ENCODE data around the gene ST14.

- TF ChIP-seq, protein P1, sequence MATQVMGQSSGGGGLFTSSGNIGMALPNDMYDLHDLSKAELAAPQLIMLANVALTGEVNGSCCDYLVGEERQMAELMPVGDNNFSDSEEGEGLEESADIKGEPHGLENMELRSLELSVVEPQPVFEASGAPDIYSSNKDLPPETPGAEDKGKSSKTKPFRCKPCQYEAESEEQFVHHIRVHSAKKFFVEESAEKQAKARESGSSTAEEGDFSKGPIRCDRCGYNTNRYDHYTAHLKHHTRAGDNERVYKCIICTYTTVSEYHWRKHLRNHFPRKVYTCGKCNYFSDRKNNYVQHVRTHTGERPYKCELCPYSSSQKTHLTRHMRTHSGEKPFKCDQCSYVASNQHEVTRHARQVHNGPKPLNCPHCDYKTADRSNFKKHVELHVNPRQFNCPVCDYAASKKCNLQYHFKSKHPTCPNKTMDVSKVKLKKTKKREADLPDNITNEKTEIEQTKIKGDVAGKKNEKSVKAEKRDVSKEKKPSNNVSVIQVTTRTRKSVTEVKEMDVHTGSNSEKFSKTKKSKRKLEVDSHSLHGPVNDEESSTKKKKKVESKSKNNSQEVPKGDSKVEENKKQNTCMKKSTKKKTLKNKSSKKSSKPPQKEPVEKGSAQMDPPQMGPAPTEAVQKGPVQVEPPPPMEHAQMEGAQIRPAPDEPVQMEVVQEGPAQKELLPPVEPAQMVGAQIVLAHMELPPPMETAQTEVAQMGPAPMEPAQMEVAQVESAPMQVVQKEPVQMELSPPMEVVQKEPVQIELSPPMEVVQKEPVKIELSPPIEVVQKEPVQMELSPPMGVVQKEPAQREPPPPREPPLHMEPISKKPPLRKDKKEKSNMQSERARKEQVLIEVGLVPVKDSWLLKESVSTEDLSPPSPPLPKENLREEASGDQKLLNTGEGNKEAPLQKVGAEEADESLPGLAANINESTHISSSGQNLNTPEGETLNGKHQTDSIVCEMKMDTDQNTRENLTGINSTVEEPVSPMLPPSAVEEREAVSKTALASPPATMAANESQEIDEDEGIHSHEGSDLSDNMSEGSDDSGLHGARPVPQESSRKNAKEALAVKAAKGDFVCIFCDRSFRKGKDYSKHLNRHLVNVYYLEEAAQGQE (IDR thresholded peaks at IDR 0.05; ENCODE audit: insufficient read depth in 1 of 2, low read depth in 2 of 2, low read length in 1 of 2): no peak
- TF ChIP-seq POLR2AphosphoS5 (IDR thresholded peaks at IDR 0.05; ENCODE audit: low read depth, low read length): no peak
- no peak for TF ChIP-seq CTCF (IDR thresholded peaks at IDR 0.05)
- no peak for TF ChIP-seq TCF7L2 (IDR thresholded peaks at IDR 0.05; ENCODE audit: low read depth, low read length)
These were observed 48.9 kb downstream of the ST14 start for GRCh38 chr11:130208241-130209127.
